NB4 (cell line): ENCODE measurements around the gene IL13.

Experiments
- DNase-seq: peaks from one replicate; pipeline ENCODE4 v3.0.0; 2010; ENCODE audit warnings: low read depth
- H3K4me3 ChIP-seq: one replicate; pipeline ENCODE4 v1.5.1; 2011; ENCODE audit warnings: mild to moderate bottlenecking, low read depth, low read length, moderate library complexity
- MYC ChIP-seq: IDR thresholded peaks from 2 replicates; pipeline ENCODE4 v1.6.1; 2011; ENCODE audit warnings: low read depth, low read length
- POLR2A ChIP-seq: IDR thresholded peaks from 2 replicates; pipeline ENCODE4 v1.6.1; 2011; ENCODE audit warnings: mild to moderate bottlenecking; ENCODE audit not compliant: insufficient read length; ENCODE audit errors: extremely low read depth
- TF ChIP-seq, protein P1 (sequence below): IDR thresholded peaks from 2 replicates; pipeline ENCODE4 v1.6.1; 2011; ENCODE audit warnings: low read depth, low read length
- TF ChIP-seq, protein P2 (sequence below): IDR thresholded peaks from one replicate; pipeline ENCODE4 v1.5.1; 2012; ENCODE audit warnings: low read depth, low read length

Gene IL13

DNA sequence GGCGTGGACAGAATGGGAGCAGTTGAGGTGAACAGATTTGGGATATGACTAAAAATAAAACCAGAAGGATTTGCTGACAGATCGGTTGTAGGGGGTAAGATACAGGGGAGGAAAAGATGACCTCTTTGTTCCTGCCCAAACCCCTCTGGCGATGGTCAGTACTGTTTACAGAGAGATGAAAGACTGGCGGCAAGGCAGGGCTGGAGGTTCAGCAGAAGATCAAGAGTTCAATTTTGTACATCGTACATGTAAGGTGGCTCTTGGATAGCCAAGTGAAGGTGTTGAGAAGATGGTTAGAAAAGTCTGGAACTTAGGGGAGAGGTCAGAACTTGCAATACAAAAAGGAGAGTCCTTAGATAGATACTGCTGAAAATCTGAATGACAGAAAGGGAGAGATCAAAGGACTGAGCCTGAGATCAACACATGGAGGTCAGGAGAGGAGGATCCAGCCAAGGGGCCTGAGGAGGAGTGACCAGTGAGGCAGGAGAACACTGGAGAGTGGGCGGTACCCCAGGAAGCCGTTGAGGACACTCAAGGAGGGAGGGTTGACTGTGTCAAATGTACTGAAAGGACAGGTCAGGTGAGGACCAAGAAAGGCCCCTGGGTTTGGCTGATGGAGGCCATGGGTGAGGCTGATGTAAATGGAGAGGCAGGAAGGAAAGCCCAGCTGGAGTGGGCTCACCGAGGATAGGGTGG lies 23.0 kb downstream of the IL13 start:
- DNase-seq = no peak
- H3K4me3 ChIP-seq = no peak overlapping the region

DNA sequence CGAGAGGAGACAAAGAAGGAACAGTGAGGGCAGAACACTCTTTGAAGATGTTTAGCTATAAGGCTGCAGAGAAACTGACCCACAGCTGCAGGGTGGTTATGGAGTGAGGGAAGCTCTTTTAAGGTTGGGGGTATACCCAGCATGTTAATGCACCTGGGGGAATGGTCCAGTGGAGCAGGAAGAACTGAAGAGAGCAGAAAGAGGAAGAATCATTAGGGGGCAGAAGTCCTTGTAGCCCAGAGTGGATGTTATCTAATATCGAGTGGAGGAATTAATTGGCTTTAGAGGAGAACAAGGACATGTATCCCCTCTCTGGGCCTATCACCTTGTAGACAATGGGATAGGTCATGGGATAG lies 23.5 kb downstream of the IL13 start:
- no peak for TF ChIP-seq POLR2A
- TF ChIP-seq, protein P1, sequence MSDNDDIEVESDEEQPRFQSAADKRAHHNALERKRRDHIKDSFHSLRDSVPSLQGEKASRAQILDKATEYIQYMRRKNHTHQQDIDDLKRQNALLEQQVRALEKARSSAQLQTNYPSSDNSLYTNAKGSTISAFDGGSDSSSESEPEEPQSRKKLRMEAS = no peak
- TF ChIP-seq, protein P2, sequence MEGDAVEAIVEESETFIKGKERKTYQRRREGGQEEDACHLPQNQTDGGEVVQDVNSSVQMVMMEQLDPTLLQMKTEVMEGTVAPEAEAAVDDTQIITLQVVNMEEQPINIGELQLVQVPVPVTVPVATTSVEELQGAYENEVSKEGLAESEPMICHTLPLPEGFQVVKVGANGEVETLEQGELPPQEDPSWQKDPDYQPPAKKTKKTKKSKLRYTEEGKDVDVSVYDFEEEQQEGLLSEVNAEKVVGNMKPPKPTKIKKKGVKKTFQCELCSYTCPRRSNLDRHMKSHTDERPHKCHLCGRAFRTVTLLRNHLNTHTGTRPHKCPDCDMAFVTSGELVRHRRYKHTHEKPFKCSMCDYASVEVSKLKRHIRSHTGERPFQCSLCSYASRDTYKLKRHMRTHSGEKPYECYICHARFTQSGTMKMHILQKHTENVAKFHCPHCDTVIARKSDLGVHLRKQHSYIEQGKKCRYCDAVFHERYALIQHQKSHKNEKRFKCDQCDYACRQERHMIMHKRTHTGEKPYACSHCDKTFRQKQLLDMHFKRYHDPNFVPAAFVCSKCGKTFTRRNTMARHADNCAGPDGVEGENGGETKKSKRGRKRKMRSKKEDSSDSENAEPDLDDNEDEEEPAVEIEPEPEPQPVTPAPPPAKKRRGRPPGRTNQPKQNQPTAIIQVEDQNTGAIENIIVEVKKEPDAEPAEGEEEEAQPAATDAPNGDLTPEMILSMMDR = no peak
- TF ChIP-seq MYC = no peak
- no peak overlapping the region for H3K4me3 ChIP-seq
- DNase-seq = no peak

More for the DNA sequence above, 23.0 kb downstream of the IL13 start:
- TF ChIP-seq, protein P2 = no peak
- TF ChIP-seq MYC (no peak), POLR2A (no peak)
- TF ChIP-seq, protein P1 = no peak

DNA sequence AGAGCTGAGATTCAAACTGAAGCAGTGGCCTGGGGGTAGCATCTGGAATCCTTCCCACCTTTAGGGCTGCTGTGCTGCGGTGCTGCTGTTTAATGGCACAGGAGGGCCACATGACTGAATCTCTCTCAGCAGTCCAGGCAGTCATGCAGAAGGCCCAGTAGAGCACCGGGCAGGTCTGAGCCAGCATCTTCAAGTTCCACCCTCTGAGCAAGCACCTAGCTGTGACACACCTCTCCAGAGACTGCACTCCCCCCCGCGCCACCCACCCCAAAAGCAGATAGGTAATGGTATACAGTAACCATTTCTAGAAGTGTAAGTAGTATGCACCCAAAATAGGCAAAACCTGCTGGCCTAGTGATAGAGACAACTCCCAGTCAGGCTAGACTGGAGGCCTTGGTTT lies 24.0 kb downstream of the IL13 start:
- no peak for DNase-seq
- no peak for TF ChIP-seq MYC
- H3K4me3 ChIP-seq = no peak overlapping the region

DNA sequence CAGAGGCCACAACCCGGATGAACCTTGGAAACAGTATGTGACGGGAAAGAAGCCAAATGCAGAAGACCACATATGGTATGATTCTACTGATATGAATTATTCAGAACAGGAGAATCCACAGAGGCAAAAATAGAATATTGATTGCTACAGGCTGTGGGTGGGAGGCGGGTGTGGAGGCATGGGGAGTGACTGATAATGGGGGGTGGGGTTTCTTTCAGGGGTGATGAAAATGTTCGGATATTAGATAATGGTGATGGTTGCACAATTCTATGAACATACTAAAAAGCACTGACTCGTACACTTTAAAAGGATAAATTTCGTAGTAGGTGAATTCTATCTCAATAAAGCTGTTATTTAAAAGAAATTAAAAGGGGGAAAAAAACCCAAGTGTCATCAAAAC lies 26.5 kb downstream of the IL13 start:
- DNase-seq = no peak
- H3K4me3 ChIP-seq = no peak overlapping the region
- TF ChIP-seq POLR2A (no peak), MYC (no peak)
- TF ChIP-seq, protein P2 = no peak
- TF ChIP-seq, protein P1 = no peak

DNA sequence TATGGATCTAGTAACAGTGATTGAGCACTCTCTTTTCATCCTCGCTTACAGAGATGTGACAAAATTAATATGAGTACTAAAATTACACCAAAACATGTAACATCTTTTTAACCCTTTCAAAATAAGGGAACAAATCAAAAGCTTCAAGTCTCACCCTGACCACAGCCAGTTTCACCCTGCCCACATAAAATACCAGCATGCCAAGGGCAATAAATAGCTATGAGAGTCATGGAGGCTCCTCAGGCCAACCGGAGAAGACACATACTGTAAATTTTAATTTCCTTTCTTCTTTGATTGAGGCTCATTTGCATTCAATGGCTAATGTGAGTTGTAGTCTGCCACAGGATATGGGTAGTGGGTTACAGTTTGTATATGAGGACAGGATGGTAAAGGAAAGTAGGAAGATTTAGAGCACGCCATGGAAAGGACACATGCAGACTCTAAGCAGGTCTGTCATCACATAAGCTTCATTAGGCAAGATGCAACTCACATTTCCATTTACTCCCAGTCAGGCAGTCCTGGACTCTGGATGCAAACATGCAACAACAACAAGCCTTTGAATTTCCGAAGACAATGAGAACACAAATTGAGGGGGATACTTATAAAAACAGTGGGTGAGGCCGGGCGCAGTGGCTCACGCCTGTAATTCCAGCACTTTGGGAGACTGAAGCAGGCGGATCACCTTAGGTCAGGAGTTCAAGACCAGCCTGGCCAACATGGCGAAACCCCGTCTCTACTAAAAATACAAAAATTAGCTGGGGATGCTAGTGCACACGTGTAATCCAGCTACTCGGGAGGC lies 27.1 kb downstream of the IL13 start:
- no peak for DNase-seq
- TF ChIP-seq, protein P1 = no peak
- TF ChIP-seq, protein P2 = no peak
- TF ChIP-seq MYC (no peak), POLR2A (no peak)
- H3K4me3 ChIP-seq = no peak overlapping the region

DNA sequence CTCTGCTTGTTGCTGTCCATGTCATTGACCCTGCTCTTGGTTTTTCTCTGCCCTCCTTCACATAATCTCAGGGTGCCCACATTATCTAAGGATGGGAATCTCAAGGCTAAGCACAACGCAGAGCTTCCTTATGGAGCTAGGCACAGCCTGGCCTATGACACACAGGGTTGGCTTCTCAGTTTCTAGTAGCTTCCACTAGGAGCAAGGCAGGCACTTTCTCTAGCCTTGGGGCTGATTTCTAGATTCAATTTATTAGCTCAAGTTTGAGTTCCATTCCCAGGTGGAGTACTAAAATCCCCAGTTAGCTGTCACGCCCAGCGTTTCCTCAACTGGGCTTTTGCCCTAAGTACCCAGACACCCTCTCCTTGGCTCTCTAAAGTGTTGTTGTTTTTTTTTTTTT lies 28.2 kb downstream of the IL13 start:
- TF ChIP-seq MYC = no peak
- no peak for TF ChIP-seq POLR2A
- TF ChIP-seq, protein P1 = no peak
- TF ChIP-seq, protein P2 = no peak
- no peak for DNase-seq
- no peak overlapping the region for H3K4me3 ChIP-seq
